Fibroblast of villous mesenchyme (primary cell): ENCODE data around the gene BOC. TPM values are rescaled to one million over a fixed set of nuclear protein-coding genes. Genes with fewer than 3 reads are reported as not detected.

Experiments
- DNase-seq: peaks from one replicate; pipeline ENCODE4 v3.0.0-alpha.2; 2010; ENCODE audit warnings: low read depth
- H3K4me3 ChIP-seq: 2 replicates; pipeline ENCODE4 v1.5.1; 2011; ENCODE audit warnings: low read depth, mild to moderate bottlenecking, low read length
- total RNA-seq: library from RNA; depleted of rRNA; stranded (reverse); fragments of >200 nt; gene quantifications from 2 replicates; pipeline ENCODE4 v1.2.3, GENCODE V29; 2012
- TF ChIP-seq, protein P1 (sequence below): IDR thresholded peaks from 2 replicates; pipeline ENCODE4 v1.5.1; 2012; ENCODE audit warnings: low read depth, mild to moderate bottlenecking, low read length; ENCODE audit not compliant: insufficient read depth

The BOC gene
- total RNA-seq, 1 donor, result 14.2 TPM

DNA sequence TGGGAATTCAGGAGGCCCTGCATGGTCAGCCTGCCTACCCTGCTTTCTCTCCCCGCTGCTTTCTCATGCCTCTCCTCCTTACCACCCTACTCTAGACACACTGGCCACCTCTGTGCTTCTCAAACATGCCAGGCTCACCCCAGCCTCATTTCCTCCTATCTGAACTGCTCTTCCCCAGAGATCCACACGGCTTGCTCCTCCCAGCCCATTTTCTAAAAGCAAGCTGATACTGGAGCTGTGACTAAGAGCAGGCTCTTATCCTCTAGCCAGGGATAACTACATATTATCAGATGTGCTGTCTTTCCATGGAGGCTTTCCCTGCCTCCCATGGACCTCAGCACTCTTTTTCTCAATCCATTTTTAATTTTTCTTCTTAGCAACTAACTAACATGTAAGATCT lies 85.9 kb downstream of the BOC start:
- TF ChIP-seq, protein P1, sequence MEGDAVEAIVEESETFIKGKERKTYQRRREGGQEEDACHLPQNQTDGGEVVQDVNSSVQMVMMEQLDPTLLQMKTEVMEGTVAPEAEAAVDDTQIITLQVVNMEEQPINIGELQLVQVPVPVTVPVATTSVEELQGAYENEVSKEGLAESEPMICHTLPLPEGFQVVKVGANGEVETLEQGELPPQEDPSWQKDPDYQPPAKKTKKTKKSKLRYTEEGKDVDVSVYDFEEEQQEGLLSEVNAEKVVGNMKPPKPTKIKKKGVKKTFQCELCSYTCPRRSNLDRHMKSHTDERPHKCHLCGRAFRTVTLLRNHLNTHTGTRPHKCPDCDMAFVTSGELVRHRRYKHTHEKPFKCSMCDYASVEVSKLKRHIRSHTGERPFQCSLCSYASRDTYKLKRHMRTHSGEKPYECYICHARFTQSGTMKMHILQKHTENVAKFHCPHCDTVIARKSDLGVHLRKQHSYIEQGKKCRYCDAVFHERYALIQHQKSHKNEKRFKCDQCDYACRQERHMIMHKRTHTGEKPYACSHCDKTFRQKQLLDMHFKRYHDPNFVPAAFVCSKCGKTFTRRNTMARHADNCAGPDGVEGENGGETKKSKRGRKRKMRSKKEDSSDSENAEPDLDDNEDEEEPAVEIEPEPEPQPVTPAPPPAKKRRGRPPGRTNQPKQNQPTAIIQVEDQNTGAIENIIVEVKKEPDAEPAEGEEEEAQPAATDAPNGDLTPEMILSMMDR, result no peak
- no peak for DNase-seq
- no peak overlapping the region for H3K4me3 ChIP-seq

DNA sequence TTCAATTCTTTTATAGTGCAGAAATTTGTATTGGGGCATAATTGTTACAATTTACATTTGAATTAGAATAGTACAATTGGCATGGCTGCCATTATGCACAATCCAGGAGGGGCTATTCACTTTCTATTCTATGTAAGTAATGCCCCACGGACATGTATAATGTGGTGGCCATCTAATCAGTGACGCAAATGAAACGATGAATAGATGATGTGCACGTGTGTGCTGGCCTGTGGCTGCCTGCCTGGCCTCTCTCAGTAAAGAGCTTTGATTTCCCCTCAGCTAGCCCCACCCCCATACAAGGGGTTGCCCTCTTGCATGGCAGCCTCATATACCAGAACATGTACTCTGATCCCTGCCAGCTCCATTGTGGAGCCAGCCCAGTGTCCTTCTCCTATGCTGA lies 86.5 kb downstream of the BOC start:
- DNase-seq, result no peak
- TF ChIP-seq, protein P1, result no peak
- H3K4me3 ChIP-seq, result no peak overlapping the region

DNA sequence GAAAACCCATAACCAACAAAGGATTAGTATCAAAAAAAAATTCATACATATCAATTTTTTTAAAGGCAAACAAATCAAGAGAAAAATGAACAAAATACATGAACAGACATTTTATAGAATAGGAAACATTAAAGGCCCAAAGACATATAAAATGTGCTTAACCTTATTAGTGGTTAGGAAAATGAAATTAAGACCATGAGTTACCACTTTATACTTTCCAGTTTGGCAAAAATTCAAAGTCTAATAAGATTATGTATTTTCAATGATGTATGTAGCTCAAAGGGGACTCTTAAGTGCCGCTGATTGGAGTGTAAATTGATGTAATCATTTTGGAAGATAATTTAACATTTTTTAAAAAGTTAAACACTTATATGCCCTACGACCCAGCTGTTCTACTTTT lies 89.2 kb downstream of the BOC start:
- TF ChIP-seq, protein P1, result no peak
- no peak overlapping the region for H3K4me3 ChIP-seq
- DNase-seq, result no peak

DNA sequence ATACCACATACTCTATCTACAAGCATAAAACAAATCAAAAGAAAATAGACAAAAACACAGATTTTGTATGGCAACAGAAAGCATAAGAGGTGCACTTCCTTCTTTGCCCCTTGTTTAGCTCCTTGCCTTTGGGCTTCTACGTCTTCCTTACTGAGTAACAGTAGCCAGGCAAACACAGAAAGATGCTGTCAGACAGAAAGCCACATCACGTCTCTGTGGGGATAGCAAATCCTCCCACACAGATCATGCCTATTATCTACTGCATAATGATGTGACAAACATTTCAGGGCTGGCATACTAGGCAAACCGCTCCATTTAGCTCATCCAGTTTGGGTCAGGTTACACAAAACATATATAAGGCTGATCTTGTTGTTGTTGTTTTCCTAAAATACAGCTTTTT lies 92.7 kb downstream of the BOC start:
- H3K4me3 ChIP-seq, result no peak overlapping the region
- TF ChIP-seq, protein P1, result no peak
- DNase-seq, result no peak

DNA sequence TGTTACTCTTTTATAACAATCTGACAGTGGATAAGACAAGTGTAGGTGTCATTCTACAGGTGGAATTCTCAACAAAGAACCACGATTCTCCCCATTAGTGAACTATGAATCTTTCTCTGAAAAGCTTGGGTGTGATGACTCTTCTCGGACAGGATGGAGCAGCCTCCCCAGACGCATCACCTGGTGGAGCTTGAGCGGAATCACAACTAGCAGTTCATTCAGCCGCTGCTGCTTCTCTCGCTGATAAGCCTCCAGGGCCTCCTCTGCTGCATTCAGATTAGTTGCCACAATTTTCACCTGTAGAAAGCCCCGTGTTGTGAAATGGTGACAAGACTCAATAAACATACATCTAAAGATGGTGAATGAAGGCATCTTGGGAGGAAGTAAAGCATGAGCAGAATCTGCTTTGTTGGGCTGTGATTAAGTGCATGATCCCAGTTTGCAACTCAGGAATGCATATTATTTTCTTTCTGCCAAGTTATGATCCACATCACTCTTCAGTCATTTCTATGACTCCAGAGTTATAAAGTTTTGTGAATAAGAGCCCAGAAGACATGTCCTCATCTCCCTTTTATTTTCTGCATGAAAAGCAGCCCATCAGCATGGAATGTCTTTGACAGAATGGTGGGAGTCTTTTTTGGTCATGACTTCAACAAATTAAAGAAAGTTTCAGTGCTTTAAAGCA lies 93.6 kb downstream of the BOC start:
- no peak for DNase-seq
- no peak overlapping the region for H3K4me3 ChIP-seq
- TF ChIP-seq, protein P1, result no peak

DNA sequence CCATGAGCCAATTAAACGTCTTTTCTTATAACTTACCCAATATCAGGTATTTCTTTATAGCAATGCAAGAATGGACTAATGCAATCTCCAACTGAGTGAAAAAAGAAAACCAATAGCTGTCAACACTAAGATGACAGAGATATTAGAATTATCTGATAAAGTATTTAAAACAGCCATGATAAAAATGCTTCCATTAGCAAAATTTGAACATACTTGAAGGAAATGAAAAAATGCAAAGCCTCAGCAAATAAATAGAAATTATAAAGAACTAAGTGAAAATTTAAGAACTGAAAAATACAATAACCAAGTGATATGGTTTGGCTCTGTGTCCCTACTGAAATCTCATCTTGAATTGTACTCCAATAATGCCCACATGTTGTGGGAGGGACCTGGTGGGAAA lies 99.6 kb downstream of the BOC start:
- no peak for DNase-seq
- no peak overlapping the region for H3K4me3 ChIP-seq
- TF ChIP-seq, protein P1, result no peak

DNA sequence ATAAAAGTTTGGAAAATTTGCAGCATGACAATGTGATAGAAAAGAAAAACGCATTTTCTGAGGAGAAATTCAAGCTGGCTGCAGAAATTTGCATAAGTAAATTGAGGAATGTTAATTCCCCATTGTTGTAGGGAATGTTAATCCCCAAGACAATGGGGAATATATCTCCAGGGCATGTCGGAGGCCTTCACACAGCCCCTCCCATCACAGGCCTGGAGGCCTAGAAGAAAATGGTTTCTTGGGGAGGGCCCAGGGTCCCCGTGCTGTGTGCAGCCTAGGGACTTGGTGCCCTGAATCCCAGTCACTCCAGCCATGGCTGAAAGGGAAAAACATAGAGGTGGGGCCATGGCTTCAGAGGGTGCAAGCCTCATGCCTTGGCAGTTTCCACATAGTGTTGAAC lies 101.1 kb downstream of the BOC start:
- TF ChIP-seq, protein P1, result no peak
- H3K4me3 ChIP-seq, result no peak overlapping the region
- DNase-seq, result no peak
